ENCODE measurements around the gene MAP4K1. TPM values are rescaled to one million over a fixed set of nuclear protein-coding genes. Genes with fewer than 3 reads are reported as not detected.
A peak's percentile ranks its signal among the peaks of the same experiment; 100 is the strongest.

MAP4K1 gene
- total and polyA plus RNA-seq, 2 of the 13 experiments (the other 11 are each of a cell fraction or from before 2014, with no cell fraction given), result 0.24 to 0.89 TPM

- TF ChIP-seq SOX6 (IDR thresholded peaks at IDR 0.05) (no peak), SOX6 (CRISPR knock-in tag; IDR thresholded peaks at IDR 0.05) (peak; percentile 36; the same call in 1 of the 2 replicates), XRCC5 (optimal IDR thresholded peaks at IDR 0.05; ENCODE audit: low read length) (no peak), RNF219 (CRISPR knock-in tag; IDR thresholded peaks at IDR 0.05) (no peak), RBAK (CRISPR knock-in tag; IDR thresholded peaks at IDR 0.05) (no peak), SNAPC5 (CRISPR knock-in tag; IDR thresholded peaks at IDR 0.05; ENCODE audit: borderline replicate concordance) (no peak), IRF1 (CRISPR knock-in tag; IDR thresholded peaks at IDR 0.05; ENCODE audit: low read depth) (no peak), STAT6 (CRISPR knock-in tag; IDR thresholded peaks at IDR 0.05; ENCODE audit: borderline replicate concordance) (no peak), ISL2 (CRISPR knock-in tag; IDR thresholded peaks at IDR 0.05) (peak; percentile 47), ZNF615 (CRISPR knock-in tag; IDR thresholded peaks at IDR 0.05; ENCODE audit: borderline replicate concordance) (no peak), CCAR2 (optimal IDR thresholded peaks at IDR 0.05; ENCODE audit: low read depth, low read length) (no peak), PAWR (CRISPR knock-in tag; IDR thresholded peaks at IDR 0.05; ENCODE audit: borderline replicate concordance) (no peak), ZNF572 (CRISPR knock-in tag; IDR thresholded peaks at IDR 0.05) (peak; percentile 86; the same call in 1 of the 2 replicates), PATZ1 (CRISPR knock-in tag; IDR thresholded peaks at IDR 0.05) (no peak), REXO4 (CRISPR knock-in tag; IDR thresholded peaks at IDR 0.05; ENCODE audit: borderline replicate concordance) (no peak), POGK (CRISPR knock-in tag; conservative IDR thresholded peaks at IDR 0.05) (no peak), ZNF225 (CRISPR knock-in tag; IDR thresholded peaks at IDR 0.05) (peak; percentile 72), HIVEP1 (CRISPR knock-in tag; IDR thresholded peaks at IDR 0.05) (0 out of 2 replicates have a peak, but pooled peaks have one; percentile 38), TCF7L2 (IDR thresholded peaks at IDR 0.05; ENCODE audit: low read depth, low read length) (no peak)
These were observed 1.0 kb upstream of the MAP4K1 start, which contains the start of gene EIF3K (continued) for GRCh38 chr19:38618590-38619360.

Data from HepG2 (cell line).